Body of pancreas (tissue), 4 donors: ENCODE results near the gene C5orf63.

Experiments
- POLR2A ChIP-seq, 3 donors: fragments of 450-650 bp; IDR thresholded peaks; one replicate each; pipeline ENCODE4 v1.6.1; 2016; ENCODE audit warnings: antibody characterized with exemption in 3 of 3, mild to moderate bottlenecking in 2 of 3
- TF ChIP-seq, protein P1 (sequence below), 7 experiments: fragments of 450-650 bp in 4 of 7; fragments of 200-600 bp in 3 of 7; sonication (generic) in 3 of 7; IDR thresholded peaks; one replicate each; pipeline ENCODE4 v1.5.1; 2016 to 2019; ENCODE audit warnings: antibody characterized with exemption in 7 of 7

DNA sequence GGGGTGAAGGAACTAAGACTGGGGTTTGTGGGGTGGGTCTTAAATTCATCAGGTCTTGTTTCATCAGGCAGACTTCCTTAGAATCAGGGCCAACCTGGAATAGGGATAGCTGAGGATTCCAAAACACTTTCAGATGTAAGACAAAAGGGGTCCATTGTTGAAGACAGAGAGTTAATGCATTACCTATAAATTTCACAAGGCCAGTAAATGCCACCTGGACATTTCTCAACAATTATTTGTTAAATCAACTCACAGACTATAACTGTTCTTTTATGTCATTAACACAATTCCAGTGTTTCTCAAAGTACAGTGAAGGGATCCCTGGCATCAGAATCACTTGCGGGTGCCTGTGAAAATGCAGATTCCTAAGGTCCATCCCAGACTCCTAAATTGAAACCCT lies 45.8 kb downstream of the C5orf63 start:
- TF ChIP-seq, protein P1, sequence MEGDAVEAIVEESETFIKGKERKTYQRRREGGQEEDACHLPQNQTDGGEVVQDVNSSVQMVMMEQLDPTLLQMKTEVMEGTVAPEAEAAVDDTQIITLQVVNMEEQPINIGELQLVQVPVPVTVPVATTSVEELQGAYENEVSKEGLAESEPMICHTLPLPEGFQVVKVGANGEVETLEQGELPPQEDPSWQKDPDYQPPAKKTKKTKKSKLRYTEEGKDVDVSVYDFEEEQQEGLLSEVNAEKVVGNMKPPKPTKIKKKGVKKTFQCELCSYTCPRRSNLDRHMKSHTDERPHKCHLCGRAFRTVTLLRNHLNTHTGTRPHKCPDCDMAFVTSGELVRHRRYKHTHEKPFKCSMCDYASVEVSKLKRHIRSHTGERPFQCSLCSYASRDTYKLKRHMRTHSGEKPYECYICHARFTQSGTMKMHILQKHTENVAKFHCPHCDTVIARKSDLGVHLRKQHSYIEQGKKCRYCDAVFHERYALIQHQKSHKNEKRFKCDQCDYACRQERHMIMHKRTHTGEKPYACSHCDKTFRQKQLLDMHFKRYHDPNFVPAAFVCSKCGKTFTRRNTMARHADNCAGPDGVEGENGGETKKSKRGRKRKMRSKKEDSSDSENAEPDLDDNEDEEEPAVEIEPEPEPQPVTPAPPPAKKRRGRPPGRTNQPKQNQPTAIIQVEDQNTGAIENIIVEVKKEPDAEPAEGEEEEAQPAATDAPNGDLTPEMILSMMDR (IDR thresholded peaks at IDR 0.05), result no peak
- TF ChIP-seq POLR2A (IDR thresholded peaks at IDR 0.05), result no peak
